ENCODE data around the gene MOSMO.

DNA sequence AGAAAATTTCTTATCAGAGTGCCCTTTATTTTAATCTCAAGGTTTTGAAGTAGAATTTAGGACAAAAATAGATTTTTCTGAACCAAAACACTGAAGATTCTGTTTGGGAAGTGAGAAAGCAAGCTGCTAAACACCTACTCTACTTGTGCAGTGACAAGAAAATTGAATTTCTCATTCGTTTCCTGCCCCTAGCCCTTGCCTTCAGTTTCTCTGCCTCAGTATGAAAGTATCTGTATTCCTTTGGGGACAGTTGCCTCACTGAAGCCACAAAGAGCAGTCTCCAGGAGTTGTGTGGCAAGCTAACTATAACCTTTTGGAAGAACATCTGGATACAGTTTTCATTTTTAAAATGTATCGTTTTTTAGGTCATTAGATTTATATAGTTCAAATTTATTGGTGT lies 19.7 kb downstream of the MOSMO start:
- no peak for TF ChIP-seq CBX5 (IDR thresholded peaks at IDR 0.05; ENCODE audit: low read depth)
- TF ChIP-seq, protein P1, sequence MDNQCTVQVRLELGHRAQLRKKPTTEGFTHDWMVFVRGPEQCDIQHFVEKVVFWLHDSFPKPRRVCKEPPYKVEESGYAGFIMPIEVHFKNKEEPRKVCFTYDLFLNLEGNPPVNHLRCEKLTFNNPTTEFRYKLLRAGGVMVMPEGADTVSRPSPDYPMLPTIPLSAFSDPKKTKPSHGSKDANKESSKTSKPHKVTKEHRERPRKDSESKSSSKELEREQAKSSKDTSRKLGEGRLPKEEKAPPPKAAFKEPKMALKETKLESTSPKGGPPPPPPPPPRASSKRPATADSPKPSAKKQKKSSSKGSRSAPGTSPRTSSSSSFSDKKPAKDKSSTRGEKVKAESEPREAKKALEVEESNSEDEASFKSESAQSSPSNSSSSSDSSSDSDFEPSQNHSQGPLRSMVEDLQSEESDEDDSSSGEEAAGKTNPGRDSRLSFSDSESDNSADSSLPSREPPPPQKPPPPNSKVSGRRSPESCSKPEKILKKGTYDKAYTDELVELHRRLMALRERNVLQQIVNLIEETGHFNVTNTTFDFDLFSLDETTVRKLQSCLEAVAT (IDR thresholded peaks at IDR 0.05), result no peak
- TF ChIP-seq, protein P2, sequence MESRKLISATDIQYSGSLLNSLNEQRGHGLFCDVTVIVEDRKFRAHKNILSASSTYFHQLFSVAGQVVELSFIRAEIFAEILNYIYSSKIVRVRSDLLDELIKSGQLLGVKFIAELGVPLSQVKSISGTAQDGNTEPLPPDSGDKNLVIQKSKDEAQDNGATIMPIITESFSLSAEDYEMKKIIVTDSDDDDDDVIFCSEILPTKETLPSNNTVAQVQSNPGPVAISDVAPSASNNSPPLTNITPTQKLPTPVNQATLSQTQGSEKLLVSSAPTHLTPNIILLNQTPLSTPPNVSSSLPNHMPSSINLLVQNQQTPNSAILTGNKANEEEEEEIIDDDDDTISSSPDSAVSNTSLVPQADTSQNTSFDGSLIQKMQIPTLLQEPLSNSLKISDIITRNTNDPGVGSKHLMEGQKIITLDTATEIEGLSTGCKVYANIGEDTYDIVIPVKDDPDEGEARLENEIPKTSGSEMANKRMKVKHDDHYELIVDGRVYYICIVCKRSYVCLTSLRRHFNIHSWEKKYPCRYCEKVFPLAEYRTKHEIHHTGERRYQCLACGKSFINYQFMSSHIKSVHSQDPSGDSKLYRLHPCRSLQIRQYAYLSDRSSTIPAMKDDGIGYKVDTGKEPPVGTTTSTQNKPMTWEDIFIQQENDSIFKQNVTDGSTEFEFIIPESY (IDR thresholded peaks at IDR 0.05), result no peak
- no peak for TF ChIP-seq EGR1 (IDR thresholded peaks at IDR 0.05; ENCODE audit: borderline replicate concordance in 1 of 2, low read depth in 2 of 2, low read length in 2 of 2)
